Measurements from ENCODE around the gene TELO2. TPM values are rescaled to one million over a fixed set of nuclear protein-coding genes. Genes with fewer than 3 reads are reported as not detected.

Gene TELO2
- total RNA-seq, 2 donors from 2014 or later, result 36.4 to 39.7 TPM

- no peaks in the 10 kb centered on the region for H3K4me1 Mint-ChIP-seq
Observed at GRCh38 chr16:1451702-1452392, 41.3 kb upstream of the TELO2 start.

GRCh38 chr16:1452530-1452929 is 40.6 kb upstream of the TELO2 start:
- DNase-seq (no peak), ATAC-seq (no peak)
- Mint-ChIP-seq H3K36me3 (ENCODE audit: low read depth) (no peaks in the 10 kb centered on the region), H3K27me3 (no peaks in the 10 kb centered on the region), H3K4me1 (no peaks in the 10 kb centered on the region), H3K27ac (no peak overlapping the region), H3K4me3 (peak overlapping the region; percentile 39)
- H3K9me3 ChIP-seq (ENCODE audit: control insufficient read depth, low read length, poor library complexity, severe bottlenecking), result no peaks in the 10 kb centered on the region

More at GRCh38 chr16:1451702-1452392, 41.3 kb upstream of the TELO2 start:
- ATAC-seq, result no peak
- Mint-ChIP-seq H3K27ac (no peak overlapping the region), H3K4me3 (no peak overlapping the region), H3K27me3 (no peaks in the 10 kb centered on the region), H3K36me3 (ENCODE audit: low read depth) (no peaks in the 10 kb centered on the region)
- H3K9me3 ChIP-seq (ENCODE audit: control insufficient read depth, low read length, poor library complexity, severe bottlenecking), result no peaks in the 10 kb centered on the region
- no peak for DNase-seq

GRCh38 chr16:1453316-1453715 is 39.8 kb upstream of the TELO2 start:
- ATAC-seq, result no peak
- Mint-ChIP-seq H3K4me1 (no peaks in the 10 kb centered on the region), H3K27me3 (no peaks in the 10 kb centered on the region), H3K36me3 (ENCODE audit: low read depth) (no peaks in the 10 kb centered on the region), H3K4me3 (no peak overlapping the region), H3K27ac (peak overlapping the region; percentile 4)
- DNase-seq, result no peak
- H3K9me3 ChIP-seq (ENCODE audit: control insufficient read depth, low read length, poor library complexity, severe bottlenecking), result no peaks in the 10 kb centered on the region

GRCh38 chr16:1454561-1454960 is 38.6 kb upstream of the TELO2 start:
- Mint-ChIP-seq H3K4me3 (no peak overlapping the region), H3K36me3 (ENCODE audit: low read depth) (no peaks in the 10 kb centered on the region), H3K27me3 (no peaks in the 10 kb centered on the region), H3K27ac (no peak overlapping the region), H3K4me1 (no peaks in the 10 kb centered on the region)
- DNase-seq (no peak), ATAC-seq (no peak)
- no peaks in the 10 kb centered on the region for H3K9me3 ChIP-seq (ENCODE audit: control insufficient read depth, low read length, poor library complexity, severe bottlenecking)

GRCh38 chr16:1455190-1456171 is 37.7 kb upstream of the TELO2 start:
- no peaks in the 10 kb centered on the region for H3K9me3 ChIP-seq (ENCODE audit: control insufficient read depth, low read length, poor library complexity, severe bottlenecking)
- no peaks in the 10 kb centered on the region for H3K4me1 Mint-ChIP-seq
- no peak overlapping the region for H3K4me3 Mint-ChIP-seq
- no peaks in the 10 kb centered on the region for H3K27me3 Mint-ChIP-seq
- ATAC-seq (no peak), DNase-seq (no peak)
- H3K27ac Mint-ChIP-seq, result no peak overlapping the region
- H3K36me3 Mint-ChIP-seq (ENCODE audit: low read depth), result no peaks in the 10 kb centered on the region

- Mint-ChIP-seq H3K36me3 (ENCODE audit: low read depth) (no peaks in the 10 kb centered on the region), H3K4me3 (no peak overlapping the region), H3K27me3 (no peaks in the 10 kb centered on the region), H3K4me1 (no peaks in the 10 kb centered on the region), H3K27ac (no peak overlapping the region)
- DNase-seq, result no peak
- no peaks in the 10 kb centered on the region for H3K9me3 ChIP-seq (ENCODE audit: control insufficient read depth, low read length, poor library complexity, severe bottlenecking)
- ATAC-seq, result no peak
Observed at GRCh38 chr16:1456951-1457350, 36.2 kb upstream of the TELO2 start.

GRCh38 chr16:1457489-1458245 is 35.5 kb upstream of the TELO2 start:
- H3K4me3 Mint-ChIP-seq, result no peak overlapping the region
- DNase-seq, result no peak
- no peak for ATAC-seq
- no peaks in the 10 kb centered on the region for H3K27me3 Mint-ChIP-seq
- no peak overlapping the region for H3K27ac Mint-ChIP-seq
- no peaks in the 10 kb centered on the region for H3K9me3 ChIP-seq (ENCODE audit: control insufficient read depth, low read length, poor library complexity, severe bottlenecking)
- H3K4me1 Mint-ChIP-seq, result peaks cover 2% of the 10 kb centered on the region
- H3K36me3 Mint-ChIP-seq (ENCODE audit: low read depth), result no peaks in the 10 kb centered on the region

- Mint-ChIP-seq H3K27me3 (no peaks in the 10 kb centered on the region), H3K4me3 (no peak overlapping the region), H3K4me1 (peaks cover 2% of the 10 kb centered on the region), H3K36me3 (ENCODE audit: low read depth) (no peaks in the 10 kb centered on the region), H3K27ac (peak overlapping the region; percentile 21)
- H3K9me3 ChIP-seq (ENCODE audit: control insufficient read depth, low read length, poor library complexity, severe bottlenecking), result no peaks in the 10 kb centered on the region
- ATAC-seq (peak; percentile 52), DNase-seq (no peak)
Observed at GRCh38 chr16:1458336-1458976, 34.7 kb upstream of the TELO2 start.

- Mint-ChIP-seq H3K27ac (peak overlapping the region; percentile 21), H3K36me3 (ENCODE audit: low read depth) (no peaks in the 10 kb centered on the region)
- ATAC-seq, result peak; percentile 81
Observed at GRCh38 chr16:1458977-1459341, 34.2 kb upstream of the TELO2 start.

GRCh38 chr16:1459967-1460366 is 33.2 kb upstream of the TELO2 start:
- DNase-seq, result no peak
- ATAC-seq, result no peak
- Mint-ChIP-seq H3K4me1 (peaks cover 6% of the 10 kb centered on the region), H3K36me3 (ENCODE audit: low read depth) (no peaks in the 10 kb centered on the region), H3K27ac (no peak overlapping the region), H3K27me3 (no peaks in the 10 kb centered on the region), H3K4me3 (no peak overlapping the region)
- H3K9me3 ChIP-seq (ENCODE audit: control insufficient read depth, low read length, poor library complexity, severe bottlenecking), result no peaks in the 10 kb centered on the region

More at GRCh38 chr16:1458977-1459341, 34.2 kb upstream of the TELO2 start:
- no peaks in the 10 kb centered on the region for H3K9me3 ChIP-seq (ENCODE audit: control insufficient read depth, low read length, poor library complexity, severe bottlenecking)
- Mint-ChIP-seq H3K4me3 (no peak overlapping the region), H3K4me1 (peaks cover 2% of the 10 kb centered on the region), H3K27me3 (no peaks in the 10 kb centered on the region)
- DNase-seq, result no peak

GRCh38 chr16:1460602-1461138 is 32.5 kb upstream of the TELO2 start:
- no peaks in the 10 kb centered on the region for H3K36me3 Mint-ChIP-seq (ENCODE audit: low read depth)

GRCh38 chr16:1461146-1461545 is 32.0 kb upstream of the TELO2 start:
- H3K36me3 Mint-ChIP-seq (ENCODE audit: low read depth), result no peaks in the 10 kb centered on the region
- no peaks in the 10 kb centered on the region for H3K27me3 Mint-ChIP-seq
- no peak for ATAC-seq
- peaks cover 6% of the 10 kb centered on the region for H3K4me1 Mint-ChIP-seq
- no peak overlapping the region for H3K4me3 Mint-ChIP-seq
- no peak for DNase-seq
- H3K27ac Mint-ChIP-seq, result no peak overlapping the region
- H3K9me3 ChIP-seq (ENCODE audit: control insufficient read depth, low read length, poor library complexity, severe bottlenecking), result no peaks in the 10 kb centered on the region

More at GRCh38 chr16:1460602-1461138, 32.5 kb upstream of the TELO2 start:
- Mint-ChIP-seq H3K27ac (no peak overlapping the region), H3K27me3 (no peaks in the 10 kb centered on the region), H3K4me3 (no peak overlapping the region), H3K4me1 (peaks cover 6% of the 10 kb centered on the region)
- ATAC-seq (no peak), DNase-seq (no peak)
- no peaks in the 10 kb centered on the region for H3K9me3 ChIP-seq (ENCODE audit: control insufficient read depth, low read length, poor library complexity, severe bottlenecking)
